OCI-M1 (cell line): ENCODE data around the gene MAP3K3.
A peak's percentile ranks its signal among the peaks of the same experiment; 100 is the strongest.

ENCODE experiments used
- DNase-seq: peaks from one replicate; lab custom pipeline; 2025; lab: John Stamatoyannopoulos, UW

The MAP3K3 gene

GRCh38 chr17:63621684-63622573 lies at the start of gene MAP3K3:
Gene MAP3K3 (plus strand): TSS chr17:63622417. CDS start chr17:63622760, 343 bp downstream.
- peak; percentile 100 for DNase-seq

GRCh38 chr17:63573634-63574033 lies 48.6 kb upstream of the MAP3K3 start:
- DNase-seq, result no peak

GRCh38 chr17:63578027-63578768 lies 44.0 kb upstream of the MAP3K3 start:
- no peak for DNase-seq

GRCh38 chr17:63578769-63579111 lies 43.5 kb upstream of the MAP3K3 start:
- no peak for DNase-seq

GRCh38 chr17:63579633-63580032 lies 42.6 kb upstream of the MAP3K3 start:
- DNase-seq, result no peak

GRCh38 chr17:63587770-63588169 lies 34.4 kb upstream of the MAP3K3 start:
- DNase-seq, result no peak

- no peak for DNase-seq
These were observed 33.4 kb upstream of the MAP3K3 start for GRCh38 chr17:63588797-63589196.

- no peak for DNase-seq
These were observed 32.6 kb upstream of the MAP3K3 start for GRCh38 chr17:63589646-63590045.

GRCh38 chr17:63592797-63593196 lies 29.4 kb upstream of the MAP3K3 start:
- DNase-seq, result no peak

- no peak for DNase-seq
These were observed 27.1 kb upstream of the MAP3K3 start for GRCh38 chr17:63595132-63595531.

GRCh38 chr17:63596856-63597586 lies 25.2 kb upstream of the MAP3K3 start:
- DNase-seq, result no peak

GRCh38 chr17:63598281-63598680 lies 23.9 kb upstream of the MAP3K3 start:
- DNase-seq, result no peak

- peak; percentile 88 for DNase-seq
These were observed 21.4 kb upstream of the MAP3K3 start, which contains the start of gene TACO1 for GRCh38 chr17:63600569-63601438. Gene TACO1 (plus strand): TSS chr17:63600895. CDS start chr17:63601084, 189 bp downstream.

GRCh38 chr17:63601439-63602371 lies 20.5 kb upstream of the MAP3K3 start:
- no peak for DNase-seq

GRCh38 chr17:63609816-63610573 lies 12.2 kb upstream of the MAP3K3 start:
- no peak for DNase-seq

GRCh38 chr17:63610854-63611253 lies 11.4 kb upstream of the MAP3K3 start:
- no peak for DNase-seq

- DNase-seq, result no peak
These were observed 10.9 kb upstream of the MAP3K3 start for GRCh38 chr17:63611354-63611753.

GRCh38 chr17:63613663-63614062 lies 8.6 kb upstream of the MAP3K3 start:
- DNase-seq, result no peak

- no peak for DNase-seq
These were observed 961 bp upstream of the MAP3K3 start for GRCh38 chr17:63621229-63621683.
